Gastroesophageal sphincter (tissue), 3 donors: ENCODE measurements around the gene PYGB.

Experiments
- CTCF ChIP-seq, 4 experiments: fragments of 200-600 bp in 2 of 4; fragments of 450-650 bp in 2 of 4; sonication (generic) in 1 of 4; IDR thresholded peaks; one replicate each; pipeline ENCODE4 v1.5.1; 2017 to 2019; ENCODE audit warnings: antibody characterized with exemption in 4 of 4, mild to moderate bottlenecking in 2 of 4, moderate library complexity in 2 of 4
- EP300 ChIP-seq: sonication (generic); formaldehyde crosslinking; IDR thresholded peaks from one replicate; pipeline ENCODE4 v1.6.1; 2017; ENCODE audit warnings: antibody characterized with exemption, mild to moderate bottlenecking
- POLR2A ChIP-seq, 2 donors: fragments of 450-650 bp; IDR thresholded peaks; one replicate each; pipeline ENCODE4 v1.6.1; 2017; ENCODE audit warnings: antibody characterized with exemption in 2 of 2, mild to moderate bottlenecking in 2 of 2, moderate library complexity in 1 of 2

DNA sequence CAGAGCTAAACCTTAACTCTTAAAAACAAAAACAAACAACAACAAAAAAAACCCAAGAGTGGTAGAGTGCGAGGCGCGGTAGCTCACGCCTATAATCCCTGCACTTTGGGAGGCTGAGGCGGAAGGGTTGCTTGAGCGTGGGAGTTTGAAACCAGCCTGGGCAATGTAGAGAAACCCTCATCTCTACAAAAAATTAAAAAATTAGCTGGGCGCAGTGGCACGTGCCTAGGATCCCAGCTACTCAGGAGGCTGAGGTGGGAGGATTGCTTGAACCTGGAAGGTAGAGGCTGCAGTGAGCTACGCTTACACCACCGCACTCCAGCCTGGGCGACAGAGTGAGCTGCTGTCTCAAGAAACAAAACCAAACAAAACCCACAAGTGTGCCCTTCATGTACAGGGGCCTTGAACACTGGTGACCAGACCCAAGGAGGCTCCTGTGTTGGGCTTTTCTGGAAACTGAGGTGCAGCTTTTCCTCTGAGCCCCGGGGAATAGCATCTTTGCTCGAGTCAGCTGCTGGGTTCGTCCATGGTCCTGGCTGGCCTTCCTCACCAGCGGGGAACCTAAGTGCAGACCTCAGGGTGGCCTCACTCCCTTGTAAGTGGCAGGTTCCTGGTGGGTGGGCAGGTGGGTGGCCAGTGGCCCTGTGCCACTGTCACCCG lies 39.9 kb downstream of the PYGB start:
- TF ChIP-seq CTCF (IDR thresholded peaks at IDR 0.05) (no peak), EP300 (no peak), POLR2A (IDR thresholded peaks at IDR 0.05) (no peak)
